ENCODE data around the gene TNNI3K.

Gene TNNI3K

DNA sequence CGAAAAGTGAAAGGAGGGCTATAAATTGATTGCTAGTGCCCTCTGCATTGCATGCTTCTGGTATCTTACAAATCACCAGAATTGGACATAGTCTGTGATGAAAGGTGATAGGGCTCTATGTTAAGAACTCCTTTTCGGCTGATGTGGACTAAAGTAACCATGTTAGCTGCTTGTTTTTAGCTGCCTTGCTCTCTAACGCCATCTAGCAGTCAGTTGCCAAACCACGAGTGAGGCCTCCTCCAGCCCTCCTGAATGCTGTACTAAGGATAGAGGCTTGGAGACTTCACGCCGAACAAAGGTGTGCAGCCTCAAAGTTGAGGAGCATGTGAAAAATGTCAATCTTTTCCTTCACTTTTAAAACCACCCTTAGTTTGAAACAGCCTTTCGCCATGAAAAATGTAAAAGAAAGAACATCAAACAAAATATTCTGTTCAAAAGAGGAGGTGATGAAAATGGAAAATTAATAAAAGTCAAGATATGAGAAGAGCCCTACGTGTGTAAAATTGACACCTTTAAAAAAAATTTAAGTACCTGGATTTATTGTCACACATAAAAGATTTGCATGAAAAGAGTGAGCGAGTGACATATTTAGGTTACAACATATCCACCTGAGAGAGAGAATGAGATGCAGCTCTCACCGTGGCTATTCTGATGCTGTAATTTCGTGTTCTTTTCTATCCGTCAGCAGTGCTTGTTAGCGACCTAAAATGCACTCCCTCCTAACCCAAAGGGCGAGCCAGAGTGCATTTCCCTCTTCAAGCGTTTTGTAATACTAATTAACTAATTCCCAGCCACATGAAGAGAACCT lies 269.1 kb downstream of the TNNI3K start:
- Histone ChIP-seq H3K27me3 (ENCODE audit: insufficient read depth, poor library complexity, severe bottlenecking) (no peaks in the 10 kb centered on the region), H3K27ac (replicated peaks) (no peak overlapping the region), H3K4me3 (replicated peaks; ENCODE audit: insufficient read depth, low read length) (no peak overlapping the region)
- TF ChIP-seq SPI1 (IDR thresholded peaks at IDR 0.05; ENCODE audit: borderline replicate concordance, low read depth): no peak
- peak; percentile 61 for TF ChIP-seq REST (IDR thresholded peaks at IDR 0.05; ENCODE audit: insufficient replicate concordance, low read depth)
- peak; percentile 79 for TF ChIP-seq CTCF (IDR thresholded peaks at IDR 0.05; ENCODE audit: insufficient read depth, low read length)
- TF ChIP-seq GABPA (IDR thresholded peaks at IDR 0.05; ENCODE audit: low read depth): no peak
- peak; percentile 5 to 47 for DNase-seq (ENCODE audit: low read depth in 1 of 2, low spot score in 1 of 2)

- H3K27ac ChIP-seq (replicated peaks): no peak overlapping the region
- TF ChIP-seq SPI1 (IDR thresholded peaks at IDR 0.05; ENCODE audit: borderline replicate concordance, low read depth) (no peak), POLR2AphosphoS5 (IDR thresholded peaks at IDR 0.05; ENCODE audit: low read depth) (no peak)
- no peaks in the 10 kb centered on the region for H3K27me3 ChIP-seq (ENCODE audit: insufficient read depth, poor library complexity, severe bottlenecking)
- DNase-seq (ENCODE audit: low read depth in 1 of 2, low spot score in 1 of 2): no peak
- H3K4me3 ChIP-seq (replicated peaks; ENCODE audit: insufficient read depth, low read length): no peak overlapping the region
Measured at GRCh38 chr1:74504933-74505512, 269.8 kb downstream of the TNNI3K start.

GRCh38 chr1:74505928-74506710 lies 270.9 kb downstream of the TNNI3K start:
- H3K27me3 ChIP-seq (ENCODE audit: insufficient read depth, poor library complexity, severe bottlenecking): no peaks in the 10 kb centered on the region
- DNase-seq (ENCODE audit: low read depth in 1 of 2, low spot score in 1 of 2): no peak
- TF ChIP-seq SPI1 (IDR thresholded peaks at IDR 0.05; ENCODE audit: borderline replicate concordance, low read depth) (no peak), REST (IDR thresholded peaks at IDR 0.05; ENCODE audit: insufficient replicate concordance, low read depth) (no peak), CTCF (IDR thresholded peaks at IDR 0.05; ENCODE audit: insufficient read depth, low read length) (no peak), GABPA (IDR thresholded peaks at IDR 0.05; ENCODE audit: low read depth) (no peak), POLR2AphosphoS5 (IDR thresholded peaks at IDR 0.05; ENCODE audit: low read depth) (no peak)
- H3K4me3 ChIP-seq (replicated peaks; ENCODE audit: insufficient read depth, low read length): no peak overlapping the region
- no peak overlapping the region for H3K27ac ChIP-seq (replicated peaks)

DNA sequence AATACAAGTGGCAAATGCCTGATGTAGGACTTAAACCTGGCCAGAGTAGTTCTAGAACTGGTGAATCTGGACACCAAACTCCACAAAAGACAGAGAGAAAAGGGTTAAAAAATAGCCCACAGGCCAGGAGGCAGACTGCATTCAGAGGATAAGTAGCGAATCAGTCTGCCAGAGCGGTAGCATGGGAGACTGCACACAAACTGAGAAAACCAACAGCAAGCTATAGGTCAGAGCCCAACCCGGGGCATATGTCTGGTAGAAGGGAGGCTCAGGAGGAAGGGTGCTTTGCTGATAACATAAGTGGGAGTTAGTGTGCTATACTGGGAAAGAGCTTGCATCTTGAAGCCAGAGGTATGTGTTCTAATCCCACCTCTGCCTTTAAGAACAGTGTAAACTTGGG lies 273.3 kb downstream of the TNNI3K start:
- no peak for DNase-seq (ENCODE audit: low read depth in 1 of 2, low spot score in 1 of 2)
- no peak for TF ChIP-seq REST (IDR thresholded peaks at IDR 0.05; ENCODE audit: insufficient replicate concordance, low read depth)
- no peak for TF ChIP-seq POLR2AphosphoS5 (IDR thresholded peaks at IDR 0.05; ENCODE audit: low read depth)
- no peak for TF ChIP-seq SPI1 (IDR thresholded peaks at IDR 0.05; ENCODE audit: borderline replicate concordance, low read depth)
- no peak for TF ChIP-seq GABPA (IDR thresholded peaks at IDR 0.05; ENCODE audit: low read depth)
- no peak for TF ChIP-seq CTCF (IDR thresholded peaks at IDR 0.05; ENCODE audit: insufficient read depth, low read length)
- Histone ChIP-seq H3K27me3 (ENCODE audit: insufficient read depth, poor library complexity, severe bottlenecking) (no peaks in the 10 kb centered on the region), H3K27ac (replicated peaks) (no peak overlapping the region), H3K4me3 (replicated peaks; ENCODE audit: insufficient read depth, low read length) (no peak overlapping the region)

Data from HL-60 (cell line).